Frontal cortex (tissue), 4 donors: Measurements from ENCODE around the gene FOLR3. TPM values are rescaled to one million over a fixed set of nuclear protein-coding genes. Genes with fewer than 3 reads are reported as not detected.
A peak's percentile ranks its signal among the peaks of the same experiment; 100 is the strongest.
"Not testable (repeated sequence)": the region's sequence is repeated elsewhere in the genome, so short reads cannot be mapped to it uniquely, and the experiment has no call there.

ENCODE experiments used
- DNase-seq, 2 donors: peaks; one replicate each; pipeline ENCODE4 v3.0.0; 2012; ENCODE audit warnings: low spot score in 2 of 2
- FAIRE-seq: peaks from 2 replicates; lab custom pipeline; 2012; peaks lifted over from hg19 to GRCh38; lab: Jason Lieb, UNC
- total RNA-seq: library from RNA; depleted of rRNA; stranded (reverse); fragments of >200 nt; gene quantifications from one replicate; pipeline ENCODE4 v1.2.3, GENCODE V29; 2014
- donor health status: control.
- donor health status: control.
- donor health status: control.

Gene FOLR3
- not detected for total RNA-seq

DNA sequence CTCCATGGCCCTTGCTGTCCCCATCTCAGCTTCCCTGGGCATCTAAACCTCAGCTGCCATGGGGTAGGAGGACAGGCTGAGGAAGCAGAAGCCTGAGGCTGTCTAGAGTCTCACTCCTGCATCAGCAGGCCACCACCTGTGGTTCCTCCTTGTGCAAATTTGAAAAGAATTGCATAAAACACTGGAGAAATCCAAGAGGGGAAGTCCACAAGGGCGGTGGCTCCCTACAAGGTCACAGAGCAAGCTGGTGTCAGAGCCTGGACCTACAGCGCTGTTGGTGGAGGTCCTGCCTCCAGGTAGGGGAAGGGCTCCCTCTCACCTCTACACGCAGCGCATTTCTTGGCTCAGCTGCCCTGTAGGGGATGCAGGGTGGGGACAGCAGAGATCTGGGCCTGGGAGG lies at the start of gene FOLR3:
TSS of gene FOLR3 (plus strand) at position 253 of the 400 bp plus-strand sequence. CDS start 228 bp downstream, outside the sequence.
- DNase-seq, FAIRE-seq: not testable (repeated sequence)

DNA sequence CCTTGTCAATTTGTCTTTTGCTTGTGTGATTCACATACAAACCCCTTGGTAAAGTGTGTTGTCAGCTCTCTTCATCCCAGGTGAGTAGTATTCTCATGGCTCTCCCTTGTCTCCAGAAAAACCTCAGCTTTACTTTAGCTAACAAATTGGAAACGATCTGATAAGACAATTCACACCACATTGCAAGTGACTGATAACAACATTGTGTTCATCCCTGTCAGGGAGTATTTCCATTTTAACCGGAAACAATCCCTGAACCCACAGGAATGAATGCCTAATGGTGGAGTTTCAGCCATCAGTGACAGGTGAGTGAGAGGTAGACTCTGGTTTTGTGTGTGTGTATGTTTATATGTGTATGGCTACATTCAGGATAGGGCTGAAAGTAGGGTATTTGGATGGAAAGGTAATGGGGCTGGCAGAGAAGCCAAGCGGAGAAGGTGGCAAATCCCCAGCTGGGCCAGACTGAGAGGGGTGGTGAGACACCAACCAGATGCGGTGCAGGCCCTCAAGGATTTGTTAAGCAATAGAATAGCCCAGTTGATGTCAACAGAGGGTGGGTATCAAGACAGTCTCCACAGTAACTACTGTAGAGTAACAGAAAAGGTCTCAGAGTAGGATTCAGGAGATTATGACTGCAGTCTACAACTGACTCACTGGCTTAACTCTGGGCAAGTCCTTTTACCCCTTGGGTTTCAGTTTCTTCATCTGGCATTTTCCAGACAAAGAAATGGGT lies 47.3 kb upstream of the FOLR3 start:
- no peak for FAIRE-seq
- DNase-seq, result no peak

DNA sequence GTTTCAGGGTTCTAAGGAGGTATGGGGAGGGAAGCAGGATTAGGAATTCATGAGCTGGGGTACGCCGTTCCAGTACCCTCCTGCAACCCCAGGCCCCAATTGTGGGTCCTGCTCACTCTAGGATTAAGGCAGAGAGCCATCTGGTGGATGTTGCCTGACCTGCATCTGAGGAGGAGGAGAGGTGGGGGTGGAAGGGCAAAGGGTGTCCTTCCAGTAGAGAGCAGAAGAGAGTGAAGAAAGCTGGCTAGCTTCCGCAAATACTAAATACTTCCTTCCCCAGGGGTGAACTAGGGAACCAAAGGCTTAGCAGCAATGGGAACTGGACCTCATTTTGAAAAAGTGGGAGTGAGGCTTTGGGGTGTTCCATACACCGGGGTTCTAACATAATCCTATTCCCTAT lies 44.2 kb upstream of the FOLR3 start:
- DNase-seq (peak; percentile 43 to 77), FAIRE-seq (no peak)

DNA sequence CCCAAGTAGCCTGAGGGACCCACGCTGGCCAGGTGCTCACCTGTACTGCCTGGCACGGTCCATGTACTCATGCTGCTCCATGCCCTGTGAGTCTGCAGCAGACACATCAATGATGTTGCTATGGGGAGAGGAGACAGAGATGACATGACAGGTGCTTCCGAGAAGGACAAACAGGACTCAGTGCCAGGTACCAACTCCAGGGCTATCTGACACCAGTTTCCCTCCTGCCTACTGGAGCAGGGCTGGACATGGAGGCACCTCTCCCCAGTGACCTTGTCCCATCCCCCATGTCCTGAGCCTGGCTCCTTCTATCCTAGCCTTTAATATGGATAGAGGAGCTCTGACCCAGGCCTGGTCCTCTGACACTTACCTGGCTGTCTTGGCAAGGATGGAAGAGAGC lies 36.8 kb upstream of the FOLR3 start:
- no peak for FAIRE-seq
- no peak for DNase-seq

DNA sequence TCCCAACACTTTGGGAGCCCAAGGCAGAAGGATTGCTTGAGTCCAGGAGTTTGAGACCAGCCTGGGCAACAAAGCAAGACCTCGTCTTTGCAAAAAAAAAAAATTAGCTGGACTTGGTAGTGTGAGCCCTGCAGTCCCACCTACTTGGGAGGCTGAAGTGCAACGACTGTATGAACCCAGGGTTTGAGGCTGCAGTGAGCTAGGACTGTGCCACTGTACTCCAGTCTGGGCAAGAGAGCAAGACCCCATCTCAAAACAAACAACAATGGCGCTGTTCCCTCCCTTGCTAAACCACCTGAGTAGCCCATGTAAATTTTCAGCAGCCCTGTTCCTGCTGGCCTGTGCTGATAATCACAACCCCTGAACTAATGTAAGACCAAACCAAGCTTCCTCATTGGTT lies 35.5 kb upstream of the FOLR3 start:
- FAIRE-seq, result no peak
- no peak for DNase-seq

DNA sequence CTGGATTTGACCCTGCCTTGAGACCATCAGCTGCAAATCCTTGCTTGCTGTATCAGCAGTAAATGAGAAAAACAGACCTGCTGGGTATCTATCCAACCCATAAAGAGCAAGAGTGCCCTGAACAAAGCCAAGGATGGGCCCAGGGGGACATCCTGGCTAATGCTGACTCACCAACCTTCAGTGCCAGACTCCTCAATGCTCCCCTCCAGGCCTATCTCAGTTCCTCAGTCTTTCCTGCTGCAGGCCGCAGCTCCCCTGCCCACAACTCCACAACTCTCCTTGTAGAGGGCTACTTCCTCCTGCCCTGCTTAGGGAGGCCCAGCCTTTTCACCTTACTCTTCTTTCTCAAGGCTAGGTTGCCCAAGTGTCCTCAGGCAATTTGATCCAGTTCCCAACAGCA lies 35.1 kb upstream of the FOLR3 start:
- DNase-seq, result no peak
- FAIRE-seq, result no peak

DNA sequence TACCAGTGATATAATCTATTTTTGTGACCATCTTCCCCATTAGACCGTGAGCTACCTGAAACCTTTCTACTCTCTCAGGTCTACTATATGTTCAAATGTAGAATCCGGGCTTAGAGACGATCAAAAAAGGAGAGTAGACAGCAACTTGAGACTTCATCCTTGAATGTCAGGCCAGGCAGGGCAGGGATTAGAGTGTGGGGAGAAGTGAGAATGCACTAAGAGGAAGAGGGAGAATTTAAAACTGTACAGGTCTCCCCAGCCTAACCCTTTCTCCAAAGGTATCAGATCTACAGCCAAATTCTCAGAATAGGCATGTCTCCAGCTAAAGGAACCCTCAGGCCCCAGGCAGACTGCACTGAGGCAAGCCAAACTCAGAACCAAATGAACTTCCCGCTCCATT lies 33.4 kb upstream of the FOLR3 start:
- DNase-seq (no peak), FAIRE-seq (no peak)

DNA sequence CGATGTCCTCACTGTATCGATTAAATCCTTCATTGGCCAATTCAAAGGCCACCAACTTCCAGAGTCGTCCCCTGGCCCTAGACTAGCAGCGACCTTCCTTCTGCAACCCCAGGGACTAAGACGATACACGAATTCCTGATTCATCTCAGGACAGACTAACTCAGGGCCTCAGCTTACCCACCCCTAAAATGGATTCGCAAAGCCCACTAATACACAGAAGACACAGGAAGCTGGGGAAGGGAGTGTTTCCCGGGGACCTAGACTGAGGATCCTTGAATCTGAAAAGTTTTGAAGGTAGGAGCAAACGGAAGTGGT lies 32.9 kb upstream of the FOLR3 start:
- no peak for DNase-seq
- no peak for FAIRE-seq

DNA sequence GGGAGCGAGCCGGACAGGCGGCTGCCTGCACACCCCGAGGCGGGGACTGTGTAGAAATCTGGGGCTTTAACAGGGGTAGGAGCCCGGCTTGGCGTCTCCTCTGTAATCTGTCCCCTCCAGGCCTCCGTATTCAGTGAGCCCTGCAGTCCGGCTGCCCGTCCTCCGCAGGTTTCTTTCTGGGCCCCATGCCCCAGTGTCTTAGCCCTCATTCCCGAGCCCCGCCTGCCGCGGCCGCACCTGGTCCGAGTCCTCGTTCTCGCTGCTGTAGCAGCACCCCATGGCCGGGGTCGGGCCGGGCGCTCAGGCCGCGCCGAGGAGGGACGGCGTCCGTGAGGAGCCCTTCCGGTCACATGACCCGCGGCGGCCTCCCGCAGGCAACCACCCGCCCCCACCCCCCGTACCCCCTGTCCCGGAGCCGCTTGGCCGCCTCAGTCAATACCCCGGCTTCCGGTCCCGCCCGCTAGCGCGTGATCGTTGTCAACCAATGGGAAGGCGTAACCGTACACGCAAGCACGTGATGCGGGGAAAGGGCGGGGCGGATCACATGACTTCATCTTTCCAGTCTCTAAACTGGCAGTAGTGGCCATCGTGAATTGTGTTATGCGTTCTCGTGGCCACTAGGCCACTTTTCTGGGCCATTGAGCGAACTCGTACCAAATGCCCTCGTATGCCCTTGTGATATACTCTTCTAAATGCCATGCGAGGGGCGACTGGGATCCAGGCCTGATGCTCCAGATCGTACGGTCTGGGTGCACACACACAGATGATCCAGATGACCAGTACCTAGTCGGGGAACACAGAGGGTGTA lies 32.4 kb upstream of the FOLR3 start, which contains the start of gene LAMTOR1:
TSS of gene LAMTOR1 (minus strand) at position 352 of the 808 bp plus-strand sequence. CDS start at position 279, 73 bp downstream.
- FAIRE-seq, result no peak

DNA sequence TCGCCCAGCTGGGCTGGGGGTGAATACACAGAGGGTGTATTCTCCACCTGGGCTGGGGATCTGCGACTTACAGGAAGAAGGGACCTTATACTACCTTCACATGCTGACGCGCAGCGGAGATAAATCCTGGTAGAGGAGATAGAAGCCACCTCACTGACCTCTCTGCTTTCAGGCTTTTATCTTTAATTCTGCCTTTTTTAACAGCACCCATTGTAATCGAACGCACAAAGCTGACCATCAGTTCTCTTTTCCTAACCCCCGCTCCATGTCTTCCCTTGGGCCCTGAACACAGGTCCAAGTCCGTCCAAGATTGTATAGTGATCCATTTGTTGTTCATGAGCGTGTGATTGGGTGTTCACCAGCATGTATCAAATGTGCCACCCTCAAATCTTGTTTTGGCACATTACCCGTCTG lies 31.8 kb upstream of the FOLR3 start:
- no peak for FAIRE-seq
- no peak for DNase-seq

More for the DNA sequence above, 32.4 kb upstream of the FOLR3 start, which contains the start of gene LAMTOR1:
- DNase-seq, result peak; percentile 92 to 96

DNA sequence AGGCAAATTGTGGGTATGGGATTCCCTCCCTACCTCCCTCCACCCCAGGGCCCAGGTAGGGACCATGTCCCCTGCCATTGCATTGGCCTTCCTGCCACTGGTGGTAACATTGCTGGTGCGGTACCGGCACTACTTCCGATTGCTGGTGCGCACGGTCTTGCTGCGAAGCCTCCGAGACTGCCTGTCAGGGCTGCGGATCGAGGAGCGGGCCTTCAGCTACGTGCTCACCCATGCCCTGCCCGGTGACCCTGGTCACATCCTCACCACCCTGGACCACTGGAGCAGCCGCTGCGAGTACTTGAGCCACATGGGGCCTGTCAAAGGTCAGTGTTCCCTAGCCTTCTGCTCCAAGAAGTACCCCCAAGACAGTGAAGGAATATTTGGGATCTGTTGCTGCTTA lies 29.6 kb upstream of the FOLR3 start, which contains the start of gene TOMT:
TSS of gene TOMT (plus strand) at position 37 of the 400 bp plus-strand sequence. CDS start at position 65, 28 bp downstream.
- FAIRE-seq (no peak), DNase-seq (no peak)

DNA sequence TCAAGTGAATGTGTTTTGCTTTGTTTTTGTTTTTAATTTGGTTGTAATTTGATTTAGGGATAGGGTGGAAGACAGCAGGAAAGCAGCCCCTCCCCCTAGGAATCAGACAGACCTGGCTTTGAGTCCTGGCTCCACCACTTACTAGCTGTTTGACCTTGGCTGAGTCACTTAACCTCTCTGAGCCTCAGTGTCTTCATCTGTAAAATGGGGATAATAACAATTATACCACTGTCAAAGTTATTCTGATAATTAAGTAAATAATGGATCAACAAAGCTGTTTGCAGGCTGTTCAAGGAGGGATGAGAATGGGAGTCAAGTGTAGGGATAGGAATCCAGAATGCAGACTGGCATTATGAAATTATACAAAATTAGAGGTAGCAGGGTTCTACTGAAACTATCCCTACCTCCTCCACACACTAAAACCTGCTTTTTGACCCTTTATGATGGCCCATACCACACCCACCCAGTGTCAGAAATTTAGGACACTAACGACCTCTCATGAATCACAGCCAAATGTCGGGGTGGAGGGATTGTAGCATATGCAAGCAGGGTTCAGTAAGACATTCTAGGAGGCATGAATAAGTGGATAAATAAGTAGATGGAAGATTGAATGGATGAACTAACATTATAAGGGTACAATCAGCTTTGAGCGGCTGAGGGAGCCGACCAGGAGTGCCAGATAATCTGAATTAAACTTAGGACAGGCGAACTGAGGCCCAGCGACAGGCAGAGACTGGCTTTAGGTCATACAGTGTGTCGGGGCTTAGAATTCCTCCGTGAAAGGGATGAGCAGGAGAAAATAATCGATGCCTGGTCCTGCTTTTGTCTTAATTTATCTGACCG lies 24.0 kb upstream of the FOLR3 start:
- no peak for FAIRE-seq
- DNase-seq, result no peak

DNA sequence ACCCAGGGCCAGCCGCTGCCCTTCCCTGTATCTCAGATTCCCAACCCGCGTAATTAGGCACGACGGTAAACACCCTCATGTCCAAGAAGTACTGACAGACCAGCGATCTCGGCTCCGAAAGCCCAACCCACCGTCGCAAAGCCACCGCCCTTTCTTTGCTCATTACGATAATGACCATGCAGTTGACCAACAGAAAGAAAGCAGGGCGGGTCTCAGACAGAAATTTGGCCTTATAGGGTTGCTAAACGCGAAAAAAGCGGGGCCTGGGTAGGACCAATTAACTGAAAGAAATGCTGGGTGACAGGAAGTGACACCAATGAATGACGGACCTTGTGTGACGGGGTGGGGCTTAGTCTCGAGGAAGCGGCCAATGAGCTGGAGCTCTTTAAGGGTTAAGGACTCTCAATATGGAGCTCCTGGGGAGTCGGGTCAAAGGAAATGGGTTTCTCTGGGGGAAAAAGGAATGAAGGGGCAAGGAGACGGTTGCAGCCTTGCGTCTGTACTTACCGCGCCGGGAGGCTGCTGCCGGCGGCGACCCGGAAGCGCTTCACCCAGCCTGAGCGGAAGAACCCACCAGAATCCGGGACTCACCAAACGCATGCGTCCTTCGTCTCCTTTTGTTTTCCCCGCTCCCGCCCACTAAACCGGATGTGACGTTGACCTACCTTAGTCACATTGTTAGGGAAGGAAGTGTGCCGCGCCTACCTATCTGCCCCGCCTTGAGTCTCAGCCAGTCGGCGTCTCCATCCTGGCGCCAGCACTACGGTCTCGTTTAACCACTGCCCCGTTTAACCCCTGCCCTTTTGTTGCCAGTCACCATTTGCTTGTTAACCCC lies 23.2 kb upstream of the FOLR3 start, which contains the start of gene ANAPC15:
TSS of gene ANAPC15 (minus strand) at position 553 of the 835 bp plus-strand sequence. CDS start 1,419 bp downstream, outside the sequence.
- FAIRE-seq (peak; percentile 94), DNase-seq (peak; percentile 74 to 85)

DNA sequence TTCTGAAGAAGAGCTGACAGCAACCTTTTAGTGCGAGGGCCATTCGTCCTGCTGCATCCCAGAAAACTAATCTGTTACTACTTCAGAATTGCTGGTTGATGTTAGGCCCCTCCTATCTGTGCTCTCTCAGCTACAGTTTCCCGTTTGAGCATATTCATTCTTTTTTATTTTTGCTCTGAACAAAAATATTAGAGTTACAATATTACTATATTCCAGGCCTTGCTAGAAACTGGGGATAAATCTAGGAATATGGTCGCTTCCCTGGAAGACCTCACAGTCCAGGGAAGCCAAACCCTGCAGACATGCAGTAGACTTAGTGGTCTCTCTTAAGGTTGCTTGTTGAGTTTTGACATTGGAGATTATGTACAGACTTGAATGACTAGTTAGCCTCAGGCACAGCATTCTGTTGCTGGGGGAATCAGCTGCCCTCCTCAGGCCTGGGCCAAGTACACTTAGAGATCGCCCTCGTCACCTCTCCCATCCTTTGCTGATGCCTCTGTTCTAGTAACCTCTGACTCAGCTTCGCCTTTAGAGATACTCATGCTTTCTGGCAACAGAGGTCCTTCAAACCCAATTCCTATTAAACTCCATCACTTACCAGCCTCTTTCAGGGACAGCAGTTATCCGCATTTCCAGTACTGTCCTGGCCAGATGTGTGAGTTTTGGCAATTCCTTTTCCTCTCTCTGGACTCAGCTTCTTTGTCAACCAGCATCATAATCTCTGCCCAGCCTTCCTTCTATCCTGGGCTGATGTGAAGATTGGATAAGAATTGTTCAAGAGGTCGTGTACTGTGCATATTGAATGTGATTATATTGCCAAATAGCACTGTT lies 22.3 kb upstream of the FOLR3 start:
- DNase-seq (no peak), FAIRE-seq (no peak)

DNA sequence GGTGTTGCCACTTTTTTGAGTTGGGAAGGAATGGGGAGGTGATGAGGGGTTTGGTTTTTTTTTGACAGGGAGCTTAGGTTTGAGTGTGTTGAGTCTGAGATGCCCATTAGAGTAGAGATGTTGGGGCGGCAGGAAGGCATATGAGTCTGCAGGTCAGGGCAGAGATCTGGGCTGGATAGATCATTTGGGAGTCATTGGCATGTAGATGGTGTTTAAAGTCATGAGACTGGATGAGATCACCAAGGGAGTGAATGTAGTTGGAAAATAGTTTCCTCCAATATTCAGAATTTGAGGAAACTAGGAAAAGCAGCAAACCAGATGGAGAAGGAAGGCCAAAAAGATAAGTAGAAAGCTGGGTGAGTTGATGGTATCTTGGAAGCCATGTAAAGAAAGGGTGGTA lies 21.0 kb upstream of the FOLR3 start:
- DNase-seq (no peak), FAIRE-seq (no peak)

DNA sequence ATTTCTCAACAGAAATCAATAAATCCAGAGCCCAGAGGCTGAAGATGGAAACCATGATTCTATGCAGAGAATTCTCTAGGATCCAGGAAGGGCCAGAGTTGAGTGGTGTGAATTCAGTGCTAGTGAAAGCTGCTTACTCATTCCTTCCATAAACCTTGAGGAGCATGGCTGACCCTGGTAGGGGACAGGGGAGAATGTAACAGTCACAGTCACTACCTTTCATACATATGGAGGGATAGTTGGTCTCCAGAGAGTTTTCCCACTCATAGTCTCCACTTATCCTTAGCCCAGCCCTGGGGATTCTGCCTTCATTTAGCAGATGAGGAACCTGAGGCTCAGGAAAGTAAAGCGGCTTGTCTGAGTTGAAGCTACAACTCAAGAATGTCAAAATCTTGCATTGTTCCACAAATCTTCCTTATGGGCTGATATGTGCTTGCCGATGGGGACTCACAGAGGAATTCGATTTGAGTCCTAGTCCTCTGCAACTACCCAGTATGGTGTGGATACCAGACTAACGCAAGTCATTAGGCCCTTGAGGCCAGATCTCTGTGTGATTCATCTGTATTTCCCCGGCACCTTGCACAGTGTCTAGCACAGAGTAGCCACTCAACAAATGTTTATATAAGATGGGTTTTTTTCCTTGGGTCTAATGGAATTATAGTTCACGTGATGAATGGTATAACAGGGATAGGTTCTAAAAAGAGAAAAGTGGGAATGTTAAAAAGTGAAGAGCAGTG lies 19.3 kb upstream of the FOLR3 start:
- FAIRE-seq, result no peak
- no peak for DNase-seq

DNA sequence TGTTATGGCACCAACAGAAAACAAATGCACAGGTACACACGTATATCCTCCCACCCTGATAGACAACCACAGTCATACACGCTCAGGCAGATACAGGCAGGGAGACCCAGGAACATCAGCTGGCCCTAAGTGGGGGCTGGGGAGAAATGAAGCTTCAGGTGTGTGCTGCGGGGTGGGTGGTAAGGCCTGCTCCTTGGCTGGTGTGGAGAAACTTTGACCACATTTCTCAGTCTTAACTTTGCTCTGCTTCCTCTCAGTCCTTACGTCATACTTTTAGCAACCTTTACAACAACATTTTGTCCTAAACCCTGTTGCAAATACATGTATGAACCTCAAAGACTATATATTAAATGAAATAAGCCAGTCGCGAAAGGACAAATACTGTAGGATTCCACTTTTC lies 16.3 kb upstream of the FOLR3 start:
- no peak for FAIRE-seq
- no peak for DNase-seq

DNA sequence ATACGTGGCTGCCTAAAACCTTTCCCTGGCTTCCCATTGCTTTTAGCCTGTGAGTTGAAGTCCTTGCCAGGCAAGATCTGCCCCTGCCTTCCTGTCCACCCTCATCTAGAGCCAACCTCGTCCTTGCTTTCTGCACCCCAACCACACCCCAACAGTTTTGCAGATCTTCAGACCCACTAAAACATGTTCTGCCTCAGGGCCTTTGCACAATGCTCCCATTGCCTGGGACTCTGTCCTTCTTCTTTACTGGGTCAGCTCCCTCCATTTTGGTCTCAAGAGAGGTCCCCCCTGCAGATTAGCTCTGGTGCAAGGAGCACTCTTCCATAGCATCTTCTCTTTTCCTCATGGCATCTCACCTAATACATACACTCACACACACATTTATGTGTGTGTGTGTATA lies 14.6 kb upstream of the FOLR3 start:
- DNase-seq (no peak), FAIRE-seq (no peak)
